Stomach (tissue), 9 donors: Measurements from ENCODE around the gene OBP2B. TPM values are rescaled to one million over a fixed set of nuclear protein-coding genes. Genes with fewer than 3 reads are reported as not detected.
"Not testable (repeated sequence)": the region's sequence is repeated elsewhere in the genome, so short reads cannot be mapped to it uniquely, and the experiment has no call there.

Source experiments
- DNase-seq, 2 donors: peaks; one replicate each; pipeline versions ENCODE4 v3.0.0 to v3.0.0-alpha.2; 2013 to 2019
- H3K27ac ChIP-seq, 5 donors: fragments of 200-600 bp in 4 of 5; sonication (generic) in 4 of 5; one replicate each; pipeline ENCODE4 v1.5.1; 2013 to 2019; ENCODE audit warnings: mild to moderate bottlenecking in 1 of 5, moderate library complexity in 1 of 5
- H3K27me3 ChIP-seq, 3 donors: fragments of 200-600 bp; sonication (generic); one replicate each; pipeline ENCODE4 v1.5.1; 2017 to 2019; ENCODE audit warnings: mixed run types in 1 of 3
- H3K36me3 ChIP-seq, 4 donors: fragments of 200-600 bp; sonication (generic); 1 replicate in 3 of 4; 2 replicates in 1 of 4; pipeline ENCODE4 v1.5.1; 2016 to 2019
- H3K4me1 ChIP-seq, 4 donors: fragments of 200-600 bp; sonication (generic); one replicate each; pipeline ENCODE4 v1.5.1; 2016 to 2019
- H3K4me3 ChIP-seq, 4 donors: fragments of 200-600 bp; sonication (generic) in 3 of 4; one replicate each; pipeline ENCODE4 v1.5.1; 2016 to 2019; ENCODE audit warnings: mild to moderate bottlenecking in 1 of 4
- H3K9me3 ChIP-seq, 4 donors: fragments of 200-600 bp; sonication (generic); one replicate each; pipeline ENCODE4 v1.5.1; 2016 to 2019
- EP300 ChIP-seq: sonication (generic); formaldehyde crosslinking; IDR thresholded peaks from one replicate; pipeline ENCODE4 v1.6.1; 2017; ENCODE audit warnings: antibody characterized with exemption
- POLR2A ChIP-seq, 4 donors: fragments of 450-650 bp; IDR thresholded peaks; one replicate each; pipeline ENCODE4 v1.6.1; 2016; ENCODE audit warnings: antibody characterized with exemption in 4 of 4, control low read depth in 2 of 4, mild to moderate bottlenecking in 1 of 4, moderate library complexity in 1 of 4
- POLR2AphosphoS5 ChIP-seq, 3 donors: sonication (generic); formaldehyde crosslinking; IDR thresholded peaks; one replicate each; pipeline ENCODE4 v1.6.1; 2016; ENCODE audit warnings: antibody characterized with exemption in 3 of 3
- WGBS, 5 donors: extraction: QIAGEN DNeasy Blood & Tissue Kit in 3 of 5; methylation state at CpG; one replicate each; pipeline versions ENCODE4 v1.1.5 to v1.1.7; 2013 to 2018; 5-methylcytosine and 5-hydroxymethylcytosine counted together
- intact Hi-C: fragments of 100-400 bp; cut with DNase I; formaldehyde crosslinking; loops from one replicate; pipeline ENCODE4 v1.15.1; 2023; ENCODE audit warnings: low total_unique reads
- polyA plus RNA-seq, 3 donors: library from polyadenylated mRNA; stranded (reverse); fragments of 200-250 nt; gene quantifications; one replicate each; pipeline ENCODE4 v1.2.3, GENCODE V29; 2013
- total RNA-seq, 5 donors: library from RNA; depleted of rRNA; stranded (reverse); fragments of >200 nt; gene quantifications; one replicate each; pipeline versions ENCODE4 v1.1.0 to v1.2.3, GENCODE V29; 2014 to 2016
- TF ChIP-seq, protein P1 (sequence below), 7 experiments: fragments of 450-650 bp in 4 of 7; fragments of 200-600 bp in 3 of 7; sonication (generic) in 3 of 7; IDR thresholded peaks; one replicate each; pipeline ENCODE4 v1.5.1; 2016 to 2019; ENCODE audit warnings: antibody characterized with exemption in 7 of 7, control low read depth in 2 of 7, mild to moderate bottlenecking in 1 of 7
- donor health status: healthy with polysubstance abuse.
- donor health status: Bipolar disorder and iron deficiency.
- donor health status: healthy.

OBP2B gene
- total and polyA plus RNA-seq, 8 donors = not detected

DNA sequence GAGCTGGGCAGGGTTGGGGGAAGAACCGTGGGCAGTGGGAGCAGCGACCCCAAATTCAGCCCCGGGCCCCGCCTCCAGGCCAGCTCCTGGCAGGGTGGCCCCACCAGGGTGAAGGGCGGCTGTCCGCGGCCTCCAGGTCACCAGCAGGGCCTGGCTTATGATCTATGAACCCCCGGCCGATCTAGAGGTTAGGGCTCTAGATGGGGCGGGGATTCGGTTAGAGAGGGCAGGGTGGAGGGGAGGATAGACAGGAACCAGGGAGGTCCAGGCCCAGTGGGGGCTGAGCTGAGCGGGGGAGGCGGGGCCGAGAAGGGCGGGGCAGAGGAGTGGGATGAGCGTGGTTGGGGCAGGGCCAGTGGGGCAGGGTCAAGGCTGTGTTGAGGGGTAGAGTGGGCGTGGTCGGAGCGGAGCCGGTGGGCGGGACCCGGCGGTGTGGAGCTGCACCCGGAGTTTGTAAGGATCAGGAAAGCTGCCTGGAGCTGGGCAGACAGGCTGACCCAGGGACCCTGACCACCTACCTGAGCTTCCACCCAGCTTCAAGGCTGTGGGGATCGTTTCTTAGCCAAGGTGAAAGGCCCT lies 29.3 kb upstream of the OBP2B start:
- Histone ChIP-seq H3K4me1 (peaks cover 14 to 21% (median 18%) of the 10 kb centered on the region in 4 donors), H3K9me3 (no peaks in the 10 kb centered on the region), H3K27ac (peak overlapping the region; percentile 28 to 70 (median 58)), H3K36me3 (no peaks in the 10 kb centered on the region), H3K27me3 (peaks cover 0 to 48% (median 0%) of the 10 kb centered on the region in 3 donors), H3K4me3 (peak overlapping the region; percentile 29 to 39 (median 34))
- 13 to 22% (median 16%) methylated on average over 23 to 25 of the region's 25 CpGs for WGBS, 5 donors
- TF ChIP-seq, protein P1, sequence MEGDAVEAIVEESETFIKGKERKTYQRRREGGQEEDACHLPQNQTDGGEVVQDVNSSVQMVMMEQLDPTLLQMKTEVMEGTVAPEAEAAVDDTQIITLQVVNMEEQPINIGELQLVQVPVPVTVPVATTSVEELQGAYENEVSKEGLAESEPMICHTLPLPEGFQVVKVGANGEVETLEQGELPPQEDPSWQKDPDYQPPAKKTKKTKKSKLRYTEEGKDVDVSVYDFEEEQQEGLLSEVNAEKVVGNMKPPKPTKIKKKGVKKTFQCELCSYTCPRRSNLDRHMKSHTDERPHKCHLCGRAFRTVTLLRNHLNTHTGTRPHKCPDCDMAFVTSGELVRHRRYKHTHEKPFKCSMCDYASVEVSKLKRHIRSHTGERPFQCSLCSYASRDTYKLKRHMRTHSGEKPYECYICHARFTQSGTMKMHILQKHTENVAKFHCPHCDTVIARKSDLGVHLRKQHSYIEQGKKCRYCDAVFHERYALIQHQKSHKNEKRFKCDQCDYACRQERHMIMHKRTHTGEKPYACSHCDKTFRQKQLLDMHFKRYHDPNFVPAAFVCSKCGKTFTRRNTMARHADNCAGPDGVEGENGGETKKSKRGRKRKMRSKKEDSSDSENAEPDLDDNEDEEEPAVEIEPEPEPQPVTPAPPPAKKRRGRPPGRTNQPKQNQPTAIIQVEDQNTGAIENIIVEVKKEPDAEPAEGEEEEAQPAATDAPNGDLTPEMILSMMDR (IDR thresholded peaks at IDR 0.05) = no peak
- TF ChIP-seq POLR2AphosphoS5 (IDR thresholded peaks at IDR 0.05) (no peak), POLR2A (IDR thresholded peaks at IDR 0.05) (no peak), EP300 (no peak)
- intact Hi-C loops = no loop called here
- DNase-seq = peak; percentile 69 to 94

DNA sequence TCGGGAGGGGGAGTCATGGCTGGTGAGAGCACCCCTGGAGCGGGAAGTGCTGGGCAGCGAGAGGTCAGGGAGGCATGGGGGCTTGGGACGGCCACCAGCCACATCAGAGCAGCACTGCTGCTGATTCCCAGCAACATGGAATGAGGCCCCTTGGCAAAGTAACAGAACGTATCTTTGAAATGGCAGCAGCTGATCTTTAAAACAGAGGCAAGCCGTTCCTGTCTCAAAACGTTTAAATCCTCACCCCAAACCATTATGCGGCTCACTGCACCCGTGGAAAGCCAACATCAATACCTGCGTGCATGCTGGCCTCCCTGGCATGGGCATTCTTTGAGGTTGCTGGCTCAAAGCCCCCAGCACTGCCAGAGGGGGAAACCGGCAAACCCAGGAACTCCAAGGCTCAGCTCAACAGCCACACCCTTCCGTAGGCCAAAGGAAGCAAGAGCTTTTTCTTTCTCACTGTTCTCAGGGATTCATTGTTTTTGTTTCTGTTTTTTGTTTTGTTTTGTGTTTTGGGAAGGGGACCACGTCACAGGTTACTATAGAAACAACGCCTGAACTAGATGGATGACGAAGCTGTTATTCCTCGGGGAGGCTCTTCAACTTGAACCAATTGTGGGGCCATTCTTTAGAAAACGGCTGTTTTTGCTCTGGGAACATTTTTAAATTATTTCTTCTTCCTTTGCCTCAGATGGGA lies 28.1 kb upstream of the OBP2B start:
- peaks cover 0 to 37% (median 0%) of the 10 kb centered on the region in 3 donors for H3K27me3 ChIP-seq
- H3K4me3 ChIP-seq = no peak overlapping the region
- H3K4me1 ChIP-seq = peaks cover 14 to 21% (median 18%) of the 10 kb centered on the region in 4 donors
- H3K27ac ChIP-seq = peak overlapping the region in 4 of 5 donors; percentile 14 to 70 (median 56)
- no peaks in the 10 kb centered on the region for H3K9me3 ChIP-seq
- DNase-seq = peak; percentile 8 to 71
- TF ChIP-seq EP300 (no peak), POLR2A (IDR thresholded peaks at IDR 0.05) (no peak)
- WGBS, 5 donors = 53 to 65% (median 57%) methylated on average over 15 to 17 of the region's 17 CpGs
- intact Hi-C loops = no loop called here
- H3K36me3 ChIP-seq = no peaks in the 10 kb centered on the region

DNA sequence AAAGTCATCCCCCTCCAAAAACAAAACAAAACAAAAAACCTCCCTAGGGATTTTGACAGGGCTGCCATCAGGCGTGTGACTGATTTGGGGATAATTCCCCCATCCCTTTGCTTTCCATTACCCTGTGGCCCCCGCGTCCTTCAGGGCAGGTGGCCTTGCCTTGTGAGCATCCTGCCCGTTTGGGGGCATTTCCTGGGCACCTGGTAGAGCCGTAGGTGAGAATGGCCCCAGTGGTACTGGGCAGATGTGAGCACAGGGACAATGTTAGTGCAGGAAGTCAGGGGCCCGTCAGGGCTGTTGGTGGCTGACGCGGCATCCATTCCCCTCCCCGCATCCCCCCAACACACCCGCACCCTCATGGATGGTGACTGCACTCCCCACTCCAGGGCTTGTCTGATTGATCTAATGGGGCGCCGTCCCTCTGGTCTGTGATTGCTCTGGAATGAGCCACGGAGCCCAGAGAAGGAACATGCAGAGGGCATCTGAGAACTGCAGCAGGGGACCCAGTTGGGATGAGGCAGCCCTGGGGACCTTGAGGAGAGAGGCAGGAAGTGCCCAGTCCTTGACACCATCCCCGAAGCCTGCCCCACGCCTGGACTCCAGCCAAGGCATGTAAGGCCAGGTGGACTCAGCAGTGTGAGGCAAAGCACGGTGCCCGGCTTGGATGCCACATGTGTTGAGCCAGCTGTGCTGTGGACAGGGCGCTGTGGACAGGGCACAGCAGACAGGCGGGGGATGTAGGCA lies 27.4 kb upstream of the OBP2B start:
- H3K9me3 ChIP-seq, intact Hi-C loops, H3K4me3 ChIP-seq, H3K36me3 ChIP-seq, DNase-seq: not testable (repeated sequence)
- peaks cover 14 to 21% (median 18%) of the 10 kb centered on the region in 4 donors for H3K4me1 ChIP-seq
- peak overlapping the region in 4 of 5 donors; percentile 14 to 70 (median 46) for H3K27ac ChIP-seq
- 70 to 74% (median 72%) methylated on average over 8 to 19 of the region's 19 CpGs for WGBS, 5 donors
- H3K27me3 ChIP-seq = peaks cover 0 to 30% (median 0%) of the 10 kb centered on the region in 3 donors

DNA sequence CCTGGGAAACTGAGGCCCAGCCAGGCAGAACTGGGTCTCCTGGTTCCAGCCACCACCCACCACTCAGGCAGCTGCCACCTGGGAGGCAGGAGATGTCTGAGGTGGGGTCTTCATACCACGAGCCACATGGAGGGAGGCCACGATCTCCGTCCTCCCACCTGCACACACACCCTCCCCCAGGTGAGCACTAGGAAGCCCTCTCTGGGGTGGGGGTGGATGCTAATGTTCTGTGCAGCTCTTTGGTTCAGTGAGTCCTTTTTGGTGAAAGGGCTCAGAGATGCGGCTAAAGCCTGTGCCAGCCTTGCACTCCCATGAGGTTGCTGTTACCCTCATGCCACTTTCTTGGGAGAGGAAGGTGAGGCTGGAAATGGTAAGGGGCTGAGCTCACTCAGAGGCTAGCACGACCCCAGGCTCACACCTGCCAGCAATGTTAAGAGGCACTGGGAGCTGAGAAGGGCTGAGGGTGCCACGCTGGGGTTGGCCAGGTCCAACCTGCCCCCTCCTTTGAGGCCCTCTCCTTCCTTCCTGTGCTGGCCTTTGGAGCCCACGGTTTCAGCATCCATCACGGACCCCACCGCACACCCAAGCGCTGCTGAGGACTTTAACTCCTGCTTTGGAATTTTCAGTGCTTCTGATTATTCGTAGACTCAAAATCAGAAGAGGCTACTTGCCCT lies 26.6 kb upstream of the OBP2B start:
- Histone ChIP-seq H3K4me1 (peaks cover 14 to 21% (median 18%) of the 10 kb centered on the region in 4 donors), H3K36me3 (no peaks in the 10 kb centered on the region), H3K27ac (no peak overlapping the region), H3K9me3 (no peaks in the 10 kb centered on the region), H3K4me3 (no peak overlapping the region), H3K27me3 (peaks cover 0 to 29% (median 0%) of the 10 kb centered on the region in 3 donors)
- intact Hi-C loops = no loop called here
- 69 to 81% (median 80%) methylated on average over 10 to 11 of the region's 11 CpGs for WGBS, 5 donors
- TF ChIP-seq POLR2AphosphoS5 (IDR thresholded peaks at IDR 0.05) = no peak
- TF ChIP-seq, protein P1 (IDR thresholded peaks at IDR 0.05) = no peak
- no peak for TF ChIP-seq POLR2A (IDR thresholded peaks at IDR 0.05)
- TF ChIP-seq EP300 = no peak
- no peak for DNase-seq
